ENCODE measurements around the gene ZAP70. TPM values are rescaled to one million over a fixed set of nuclear protein-coding genes. Genes with fewer than 3 reads are reported as not detected.

Gene ZAP70
- total RNA-seq, 1 experiment from 2014 or later = not detected

GRCh38 chr2:97765933-97766332, 52.6 kb downstream of the ZAP70 start:
- Histone ChIP-seq H3K27ac (no peak overlapping the region), H3K4me3 (no peak overlapping the region), H3K36me3 (peaks cover 36% of the 10 kb centered on the region), H3K27me3 (replicated peaks) (no peaks in the 10 kb centered on the region), H3K4me1 (replicated peaks) (no peaks in the 10 kb centered on the region), H3K9me3 (replicated peaks) (no peaks in the 10 kb centered on the region)
- no peak for DNase-seq (ENCODE audit: low read depth in 1 of 2, low spot score in 2 of 2)

- no peak overlapping the region for H3K27ac ChIP-seq
- DNase-seq (ENCODE audit: low read depth in 1 of 2, low spot score in 2 of 2) = no peak
- H3K9me3 ChIP-seq (replicated peaks) = no peaks in the 10 kb centered on the region
- no peaks in the 10 kb centered on the region for H3K4me1 ChIP-seq (replicated peaks)
- H3K36me3 ChIP-seq = peaks cover 32% of the 10 kb centered on the region
- no peak overlapping the region for H3K4me3 ChIP-seq
- no peaks in the 10 kb centered on the region for H3K27me3 ChIP-seq (replicated peaks)
Measured at GRCh38 chr2:97766567-97766966, 53.2 kb downstream of the ZAP70 start.

- Histone ChIP-seq H3K4me1 (replicated peaks) (no peaks in the 10 kb centered on the region), H3K9me3 (replicated peaks) (no peaks in the 10 kb centered on the region), H3K4me3 (no peak overlapping the region), H3K27me3 (replicated peaks) (no peaks in the 10 kb centered on the region), H3K36me3 (peaks cover 43% of the 10 kb centered on the region), H3K27ac (no peak overlapping the region)
- no peak for DNase-seq (ENCODE audit: low read depth in 1 of 2, low spot score in 2 of 2)
Measured at GRCh38 chr2:97769308-97769707, 55.9 kb downstream of the ZAP70 start.

GRCh38 chr2:97769711-97770110, 56.3 kb downstream of the ZAP70 start:
- DNase-seq (ENCODE audit: low read depth in 1 of 2, low spot score in 2 of 2) = no peak
- H3K4me3 ChIP-seq = no peak overlapping the region
- peaks cover 40% of the 10 kb centered on the region for H3K36me3 ChIP-seq
- H3K27me3 ChIP-seq (replicated peaks) = no peaks in the 10 kb centered on the region
- no peaks in the 10 kb centered on the region for H3K9me3 ChIP-seq (replicated peaks)
- H3K27ac ChIP-seq = no peak overlapping the region
- H3K4me1 ChIP-seq (replicated peaks) = no peaks in the 10 kb centered on the region

GRCh38 chr2:97770445-97770844, 57.1 kb downstream of the ZAP70 start:
- H3K36me3 ChIP-seq = peaks cover 33% of the 10 kb centered on the region
- no peak overlapping the region for H3K27ac ChIP-seq
- no peaks in the 10 kb centered on the region for H3K27me3 ChIP-seq (replicated peaks)
- H3K4me1 ChIP-seq (replicated peaks) = no peaks in the 10 kb centered on the region
- DNase-seq (ENCODE audit: low read depth in 1 of 2, low spot score in 2 of 2) = no peak
- H3K4me3 ChIP-seq = no peak overlapping the region
- no peaks in the 10 kb centered on the region for H3K9me3 ChIP-seq (replicated peaks)

- DNase-seq (ENCODE audit: low read depth in 1 of 2, low spot score in 2 of 2) = no peak
- no peaks in the 10 kb centered on the region for H3K4me1 ChIP-seq (replicated peaks)
- no peaks in the 10 kb centered on the region for H3K9me3 ChIP-seq (replicated peaks)
- H3K27ac ChIP-seq = no peak overlapping the region
- H3K27me3 ChIP-seq (replicated peaks) = no peaks in the 10 kb centered on the region
- peaks cover 29% of the 10 kb centered on the region for H3K36me3 ChIP-seq
- no peak overlapping the region for H3K4me3 ChIP-seq
Measured at GRCh38 chr2:97774425-97774824, 61.0 kb downstream of the ZAP70 start.

GRCh38 chr2:97775074-97775473, 61.7 kb downstream of the ZAP70 start:
- Histone ChIP-seq H3K36me3 (peaks cover 25% of the 10 kb centered on the region), H3K27me3 (replicated peaks) (no peaks in the 10 kb centered on the region), H3K9me3 (replicated peaks) (no peaks in the 10 kb centered on the region), H3K4me1 (replicated peaks) (no peaks in the 10 kb centered on the region), H3K4me3 (no peak overlapping the region), H3K27ac (no peak overlapping the region)
- no peak for DNase-seq (ENCODE audit: low read depth in 1 of 2, low spot score in 2 of 2)

GRCh38 chr2:97779141-97779540, 65.8 kb downstream of the ZAP70 start:
- Histone ChIP-seq H3K4me1 (replicated peaks) (no peaks in the 10 kb centered on the region), H3K27me3 (replicated peaks) (no peaks in the 10 kb centered on the region), H3K4me3 (no peak overlapping the region), H3K9me3 (replicated peaks) (no peaks in the 10 kb centered on the region), H3K36me3 (peaks cover 6% of the 10 kb centered on the region), H3K27ac (no peak overlapping the region)
- no peak for DNase-seq (ENCODE audit: low read depth in 1 of 2, low spot score in 2 of 2)

- H3K9me3 ChIP-seq (replicated peaks) = no peaks in the 10 kb centered on the region
- no peaks in the 10 kb centered on the region for H3K4me1 ChIP-seq (replicated peaks)
- no peak for DNase-seq (ENCODE audit: low read depth in 1 of 2, low spot score in 2 of 2)
- H3K27ac ChIP-seq = no peak overlapping the region
- H3K4me3 ChIP-seq = no peak overlapping the region
- no peaks in the 10 kb centered on the region for H3K27me3 ChIP-seq (replicated peaks)
- peaks cover 4% of the 10 kb centered on the region; the same call in 1 of the 2 replicates for H3K36me3 ChIP-seq
Measured at GRCh38 chr2:97781981-97782380, 68.6 kb downstream of the ZAP70 start.

- no peak overlapping the region for H3K4me3 ChIP-seq
- H3K4me1 ChIP-seq (replicated peaks) = no peaks in the 10 kb centered on the region
- H3K36me3 ChIP-seq = peaks cover 6% of the 10 kb centered on the region; the same call in 1 of the 2 replicates
- no peaks in the 10 kb centered on the region for H3K9me3 ChIP-seq (replicated peaks)
- no peak overlapping the region for H3K27ac ChIP-seq
- H3K27me3 ChIP-seq (replicated peaks) = no peaks in the 10 kb centered on the region
- no peak for DNase-seq (ENCODE audit: low read depth in 1 of 2, low spot score in 2 of 2)
Measured at GRCh38 chr2:97784953-97785352, 71.6 kb downstream of the ZAP70 start.

GRCh38 chr2:97785818-97786217, 72.4 kb downstream of the ZAP70 start:
- Histone ChIP-seq H3K36me3 (peaks cover 6% of the 10 kb centered on the region; the same call in 1 of the 2 replicates), H3K27me3 (replicated peaks) (no peaks in the 10 kb centered on the region), H3K27ac (no peak overlapping the region), H3K9me3 (replicated peaks) (no peaks in the 10 kb centered on the region), H3K4me3 (no peak overlapping the region), H3K4me1 (replicated peaks) (no peaks in the 10 kb centered on the region)
- DNase-seq (ENCODE audit: low read depth in 1 of 2, low spot score in 2 of 2) = no peak

- no peak for DNase-seq (ENCODE audit: low read depth in 1 of 2, low spot score in 2 of 2)
- H3K27me3 ChIP-seq (replicated peaks) = no peaks in the 10 kb centered on the region
- H3K9me3 ChIP-seq (replicated peaks) = no peaks in the 10 kb centered on the region
- H3K4me3 ChIP-seq = no peak overlapping the region
- H3K36me3 ChIP-seq = peaks cover 24% of the 10 kb centered on the region; the same call in 1 of the 2 replicates
- no peaks in the 10 kb centered on the region for H3K4me1 ChIP-seq (replicated peaks)
- H3K27ac ChIP-seq = no peak overlapping the region
Measured at GRCh38 chr2:97788986-97789644, 75.7 kb downstream of the ZAP70 start.

All from SJSA1 (cell line).